ENCODE data around the gene CABLES2.

DNA sequence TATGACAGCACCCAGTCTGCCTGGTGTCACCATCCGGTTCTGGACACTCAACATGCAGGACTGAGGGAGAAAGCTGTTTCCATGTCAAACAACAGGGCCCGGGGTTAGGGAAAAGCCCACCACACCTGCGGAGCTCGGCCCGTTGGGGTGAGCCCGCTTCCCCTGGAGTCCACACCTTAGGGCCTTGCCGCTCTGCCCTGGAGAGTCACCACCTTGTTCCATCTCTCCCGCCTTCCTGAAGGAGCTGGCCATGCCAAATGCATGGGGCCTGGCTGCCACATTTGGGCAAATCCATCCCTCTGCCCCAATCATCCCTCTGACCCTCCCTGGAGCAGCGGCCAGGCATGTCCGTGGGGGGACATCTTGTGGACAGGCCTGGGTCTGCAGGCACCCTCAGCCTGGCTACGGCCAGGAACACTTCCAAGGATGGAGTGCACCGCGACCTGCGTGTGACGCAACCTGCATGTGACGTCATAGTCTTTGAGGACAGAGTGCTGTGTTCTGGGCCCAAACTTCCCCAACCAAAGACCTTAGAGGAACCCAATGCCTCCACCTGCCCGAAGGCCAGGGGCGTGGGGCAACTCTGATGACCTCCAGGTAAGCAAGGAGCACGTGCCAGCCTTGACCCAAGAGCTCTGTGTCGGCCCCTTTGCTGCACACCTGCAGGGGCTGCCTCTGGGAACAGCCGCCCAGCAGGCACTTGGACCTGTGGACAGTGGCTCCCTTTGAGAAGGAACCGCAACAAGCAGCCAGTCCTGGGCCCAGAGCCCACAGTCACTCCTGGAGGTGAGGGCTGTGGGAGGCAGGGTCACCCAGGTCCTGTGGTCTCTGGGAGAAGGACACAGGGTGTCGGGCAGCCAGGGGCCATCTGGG, 1.7 kb downstream of the CABLES2 start:
- no peak for TF ChIP-seq POLR2AphosphoS5 (IDR thresholded peaks at IDR 0.05; ENCODE audit: low read depth, low read length)
- no peak for TF ChIP-seq POLR2A (IDR thresholded peaks at IDR 0.05; ENCODE audit: low read depth, low read length)

Measured in GM12892 (cell line).